Measurements from ENCODE around the gene FAM131B.

The FAM131B gene

DNA sequence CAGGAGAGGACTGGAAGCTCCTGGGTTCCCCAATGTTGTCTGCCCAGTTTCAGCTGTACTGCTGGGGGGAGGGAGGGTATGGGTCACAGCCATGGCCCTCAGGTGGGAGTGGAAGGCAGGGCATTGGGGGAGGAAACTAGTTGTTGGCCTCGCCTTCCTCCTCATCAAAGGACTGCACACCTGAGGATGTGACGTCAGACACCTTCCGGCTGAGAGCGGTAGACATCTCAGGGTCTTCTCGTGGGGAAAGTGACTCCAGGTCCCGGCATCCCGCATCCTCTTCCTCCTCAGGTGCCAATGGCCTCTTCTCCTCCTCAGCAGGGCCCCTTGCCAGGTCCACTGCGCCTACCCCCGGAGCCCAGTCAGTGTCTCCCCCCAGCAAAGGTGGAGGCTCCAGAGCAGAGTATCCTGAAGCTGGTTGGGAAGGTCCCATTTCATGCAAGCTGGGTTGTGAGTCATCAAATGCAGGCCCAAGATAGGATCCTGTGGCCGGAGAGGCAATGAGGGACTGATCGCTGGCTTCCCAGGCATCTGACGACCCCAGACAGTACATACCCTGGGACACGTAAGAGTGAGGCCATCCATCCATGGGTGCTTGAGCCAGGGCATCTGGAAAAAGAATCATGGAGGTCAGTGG is 6.0 kb downstream of the FAM131B start:
- CTCF ChIA-PET = interaction anchor here (1.2 to 2.5 kb wide), 5 partner anchors 16 to 116 kb away, joined by 3 to 6 read pairs (median 4); no protein-coding TSS in a partner anchor
- peaks cover 0 to 19% (median 11%) of the 10 kb centered on the region in 4 experiments for H3K4me1 ChIP-seq (ENCODE audit: control extremely low read depth in 1 of 4, control insufficient read depth in 4 of 4, insufficient read depth in 4 of 4, low read length in 3 of 4)
- H3K27me3 ChIP-seq (replicated peaks in 2 of 5; ENCODE audit: control insufficient read depth in 4 of 5, insufficient read depth in 5 of 5, low read length in 4 of 5) = peaks cover 0 to 15% (median 7%) of the 10 kb centered on the region in 5 experiments
- H3K4me3 ChIP-seq (ENCODE audit: control insufficient read depth in 1 of 7, extremely low read depth in 1 of 7, insufficient read depth in 4 of 7, low read depth in 2 of 7, low read length in 6 of 7) = no peak overlapping the region
- POLR2A ChIA-PET = no interaction called here
- DNase-seq = no peak
- H3K9me3 ChIP-seq (ENCODE audit: control extremely low read depth in 1 of 5, control insufficient read depth in 4 of 5, insufficient read depth in 2 of 5, low read depth in 1 of 5, low read length in 4 of 5) = no peaks in the 10 kb centered on the region
- H3K27ac ChIP-seq (ENCODE audit: insufficient read depth in 1 of 2, low read depth in 1 of 2, low read length in 2 of 2, poor library complexity in 1 of 2, severe bottlenecking in 2 of 2) = no peak overlapping the region
- no peaks in the 10 kb centered on the region for H3K36me3 ChIP-seq (ENCODE audit: control insufficient read depth in 4 of 4, insufficient read depth in 4 of 4, low read length in 3 of 4)
- WGBS (ENCODE audit: insufficient coverage) = 100% methylated on average over 6 of the region's 13 CpGs

DNA sequence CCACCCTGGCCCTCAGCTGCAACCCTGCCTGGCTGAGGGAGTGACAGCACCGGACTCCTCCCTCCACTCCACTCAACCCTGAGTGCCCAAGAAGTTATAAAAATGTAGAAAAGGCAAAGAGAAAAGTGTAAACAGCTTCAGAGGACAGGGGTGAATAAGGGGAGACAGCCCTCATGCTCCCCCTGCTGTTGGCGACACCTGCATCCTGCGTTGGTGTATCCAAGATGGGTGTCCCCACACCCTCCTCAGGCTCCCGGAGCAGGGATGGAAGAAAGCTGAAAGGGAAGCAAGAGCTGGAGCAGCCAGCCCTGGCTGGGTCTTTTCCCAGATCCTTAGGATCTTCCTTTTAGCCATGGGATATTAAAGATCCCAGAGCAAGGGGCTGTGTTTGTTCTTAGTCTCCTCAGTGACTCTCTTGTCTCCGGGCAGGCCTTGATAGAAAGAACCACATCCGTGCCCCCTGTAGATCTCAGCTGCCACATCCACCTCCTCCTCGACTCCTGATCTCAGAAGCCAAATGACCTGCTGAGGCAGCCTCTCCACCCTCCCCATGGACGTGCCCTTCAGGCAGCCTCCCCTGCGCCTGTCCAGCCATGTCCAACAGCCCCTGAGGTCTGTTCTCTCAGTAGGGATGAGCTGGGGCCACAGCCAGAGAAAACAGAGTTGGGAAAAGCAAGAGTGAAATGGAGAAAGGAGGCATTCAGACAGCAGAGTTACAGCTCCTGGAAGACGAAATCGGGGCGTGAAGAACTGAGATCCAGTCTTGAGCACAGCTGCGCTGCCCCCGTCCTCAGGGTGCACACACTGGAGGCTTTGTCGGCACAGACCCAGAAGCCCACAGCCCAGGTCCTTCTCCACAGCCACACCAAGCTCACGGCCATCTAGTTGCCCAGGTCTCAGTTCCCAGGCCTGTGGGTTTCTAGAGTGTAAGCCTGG is 6.8 kb downstream of the FAM131B start:
- H3K36me3 ChIP-seq (ENCODE audit: control insufficient read depth in 4 of 4, insufficient read depth in 4 of 4, low read length in 3 of 4) = no peaks in the 10 kb centered on the region
- H3K27ac ChIP-seq (ENCODE audit: insufficient read depth in 1 of 2, low read depth in 1 of 2, low read length in 2 of 2, poor library complexity in 1 of 2, severe bottlenecking in 2 of 2) = no peak overlapping the region
- WGBS (ENCODE audit: insufficient coverage) = 96% methylated on average over 13 of the region's 16 CpGs
- no peak for DNase-seq
- ChIA-PET POLR2A (no interaction called here), CTCF (interaction anchor here (0.9 to 2.5 kb wide), 6 partner anchors 17 to 115 kb away, joined by 3 to 6 read pairs (median 4); no protein-coding TSS in a partner anchor)
- peaks cover 0 to 18% (median 11%) of the 10 kb centered on the region in 4 experiments for H3K4me1 ChIP-seq (ENCODE audit: control extremely low read depth in 1 of 4, control insufficient read depth in 4 of 4, insufficient read depth in 4 of 4, low read length in 3 of 4)
- no peak overlapping the region for H3K4me3 ChIP-seq (ENCODE audit: control insufficient read depth in 1 of 7, extremely low read depth in 1 of 7, insufficient read depth in 4 of 7, low read depth in 2 of 7, low read length in 6 of 7)
- peaks cover 0 to 8% (median under 1%) of the 10 kb centered on the region in 5 experiments for H3K27me3 ChIP-seq (replicated peaks in 2 of 5; ENCODE audit: control insufficient read depth in 4 of 5, insufficient read depth in 5 of 5, low read length in 4 of 5)
- no peaks in the 10 kb centered on the region for H3K9me3 ChIP-seq (ENCODE audit: control extremely low read depth in 1 of 5, control insufficient read depth in 4 of 5, insufficient read depth in 2 of 5, low read depth in 1 of 5, low read length in 4 of 5)

DNA sequence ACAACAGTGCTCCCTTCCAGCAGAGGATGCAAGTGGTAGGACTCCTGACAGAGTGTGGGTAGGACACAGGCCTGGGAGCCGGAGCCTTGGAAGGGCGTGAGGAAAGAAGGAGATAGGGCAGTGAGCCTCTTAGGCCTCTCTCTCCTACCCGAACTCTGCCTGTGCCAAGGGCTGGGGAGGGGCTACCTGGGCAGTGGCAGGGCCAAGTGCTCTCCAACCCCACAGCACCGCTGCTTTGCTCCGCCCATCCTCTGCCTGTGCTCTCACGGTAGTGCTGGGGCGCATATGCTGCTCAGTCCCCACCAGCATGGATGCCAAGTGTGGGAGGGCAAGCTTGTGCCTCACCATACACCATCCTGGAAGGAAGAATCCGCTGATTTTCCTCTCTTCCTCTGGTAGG is 7.5 kb downstream of the FAM131B start:
- WGBS (ENCODE audit: insufficient coverage) = 97% methylated on average over 6 of the region's 8 CpGs
- H3K36me3 ChIP-seq (ENCODE audit: control insufficient read depth in 4 of 4, insufficient read depth in 4 of 4, low read length in 3 of 4) = no peaks in the 10 kb centered on the region
- peaks cover 0 to 14% (median 8%) of the 10 kb centered on the region in 4 experiments for H3K4me1 ChIP-seq (ENCODE audit: control extremely low read depth in 1 of 4, control insufficient read depth in 4 of 4, insufficient read depth in 4 of 4, low read length in 3 of 4)
- no peak for DNase-seq
- ChIA-PET POLR2A (no interaction called here), CTCF (interaction anchor here (0.9 to 1.6 kb wide), 4 partner anchors 9 to 25 kb away, joined by 3 to 6 read pairs (median 4); no protein-coding TSS in a partner anchor)
- H3K4me3 ChIP-seq (ENCODE audit: control insufficient read depth in 1 of 7, extremely low read depth in 1 of 7, insufficient read depth in 4 of 7, low read depth in 2 of 7, low read length in 6 of 7) = no peak overlapping the region
- no peaks in the 10 kb centered on the region for H3K9me3 ChIP-seq (ENCODE audit: control extremely low read depth in 1 of 5, control insufficient read depth in 4 of 5, insufficient read depth in 2 of 5, low read depth in 1 of 5, low read length in 4 of 5)
- no peak overlapping the region for H3K27ac ChIP-seq (ENCODE audit: insufficient read depth in 1 of 2, low read depth in 1 of 2, low read length in 2 of 2, poor library complexity in 1 of 2, severe bottlenecking in 2 of 2)
- peaks cover 0 to 1% (median 0%) of the 10 kb centered on the region in 5 experiments for H3K27me3 ChIP-seq (replicated peaks in 2 of 5; ENCODE audit: control insufficient read depth in 4 of 5, insufficient read depth in 5 of 5, low read length in 4 of 5)

DNA sequence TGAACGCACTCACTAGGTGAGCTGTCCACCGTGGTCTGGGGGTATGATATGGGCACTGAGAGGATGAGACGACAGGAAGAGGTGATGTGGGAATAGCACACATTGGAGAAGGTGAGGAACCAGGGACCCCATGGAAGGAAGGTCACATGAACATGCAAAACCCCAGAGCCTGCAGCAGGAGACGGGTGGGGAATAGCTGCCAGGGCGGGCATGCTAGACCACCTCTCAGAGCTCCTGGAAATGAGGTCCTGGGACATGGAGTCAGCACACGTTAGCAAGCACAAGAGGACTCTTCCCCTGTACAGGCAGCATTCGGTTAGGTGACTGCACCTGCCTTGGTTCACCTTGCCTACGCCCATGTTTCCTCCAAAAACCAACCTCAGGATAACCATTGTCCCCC is 8.1 kb downstream of the FAM131B start:
- CTCF ChIA-PET = interaction anchor here (0.7 to 1.5 kb wide), 6 partner anchors 9 to 490 kb away, joined by 3 to 5 read pairs (median 4); no protein-coding TSS in a partner anchor
- Histone ChIP-seq H3K27me3 (replicated peaks in 2 of 5; ENCODE audit: control insufficient read depth in 4 of 5, insufficient read depth in 5 of 5, low read length in 4 of 5) (peaks cover 0 to 1% (median 0%) of the 10 kb centered on the region in 5 experiments), H3K27ac (ENCODE audit: insufficient read depth in 1 of 2, low read depth in 1 of 2, low read length in 2 of 2, poor library complexity in 1 of 2, severe bottlenecking in 2 of 2) (no peak overlapping the region), H3K9me3 (ENCODE audit: control extremely low read depth in 1 of 5, control insufficient read depth in 4 of 5, insufficient read depth in 2 of 5, low read depth in 1 of 5, low read length in 4 of 5) (no peaks in the 10 kb centered on the region), H3K36me3 (ENCODE audit: control insufficient read depth in 4 of 4, insufficient read depth in 4 of 4, low read length in 3 of 4) (no peaks in the 10 kb centered on the region), H3K4me3 (ENCODE audit: control insufficient read depth in 1 of 7, extremely low read depth in 1 of 7, insufficient read depth in 4 of 7, low read depth in 2 of 7, low read length in 6 of 7) (no peak overlapping the region), H3K4me1 (ENCODE audit: control extremely low read depth in 1 of 4, control insufficient read depth in 4 of 4, insufficient read depth in 4 of 4, low read length in 3 of 4) (peaks cover 0 to 9% (median 6%) of the 10 kb centered on the region in 4 experiments)
- POLR2A ChIA-PET = no interaction called here
- no peak for DNase-seq
- 96% methylated on average over 8 of the region's 8 CpGs for WGBS (ENCODE audit: insufficient coverage)

DNA sequence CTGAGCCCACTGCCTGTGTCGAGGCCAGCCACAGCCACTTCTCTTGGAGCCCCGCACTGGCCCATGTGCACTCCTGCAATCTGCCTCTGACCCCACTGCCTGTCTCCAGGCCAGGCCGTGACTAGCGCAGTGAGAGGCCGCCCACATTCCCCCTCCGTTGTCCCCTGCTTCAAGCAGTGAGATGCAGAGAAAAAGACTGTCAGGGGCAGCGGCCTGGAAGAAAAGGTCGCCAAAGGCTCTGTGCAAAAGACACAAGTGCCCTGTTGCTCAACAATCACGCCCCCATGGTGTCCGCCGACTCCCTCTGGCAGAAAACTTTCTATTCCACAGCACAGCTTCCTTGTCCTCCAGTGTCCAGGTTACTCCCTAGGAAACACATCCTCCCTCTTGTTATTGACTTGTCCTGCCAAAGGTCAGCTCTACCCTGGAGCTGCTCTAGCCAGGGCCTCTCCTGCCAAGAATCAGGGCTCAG is 9.9 kb downstream of the FAM131B start:
- WGBS (ENCODE audit: insufficient coverage) = over 99% methylated on average over 11 of the region's 11 CpGs
- Histone ChIP-seq H3K4me1 (ENCODE audit: control extremely low read depth in 1 of 4, control insufficient read depth in 4 of 4, insufficient read depth in 4 of 4, low read length in 3 of 4) (peaks cover 0 to 9% (median 6%) of the 10 kb centered on the region in 4 experiments), H3K27me3 (replicated peaks in 2 of 5; ENCODE audit: control insufficient read depth in 4 of 5, insufficient read depth in 5 of 5, low read length in 4 of 5) (peaks cover 0 to 4% (median 0%) of the 10 kb centered on the region in 5 experiments), H3K9me3 (ENCODE audit: control extremely low read depth in 1 of 5, control insufficient read depth in 4 of 5, insufficient read depth in 2 of 5, low read depth in 1 of 5, low read length in 4 of 5) (no peaks in the 10 kb centered on the region), H3K4me3 (ENCODE audit: control insufficient read depth in 1 of 7, extremely low read depth in 1 of 7, insufficient read depth in 4 of 7, low read depth in 2 of 7, low read length in 6 of 7) (no peak overlapping the region), H3K27ac (ENCODE audit: insufficient read depth in 1 of 2, low read depth in 1 of 2, low read length in 2 of 2, poor library complexity in 1 of 2, severe bottlenecking in 2 of 2) (no peak overlapping the region), H3K36me3 (ENCODE audit: control insufficient read depth in 4 of 4, insufficient read depth in 4 of 4, low read length in 3 of 4) (no peaks in the 10 kb centered on the region)
- POLR2A ChIA-PET = no interaction called here
- CTCF ChIA-PET = no interaction called here
- DNase-seq = no peak

DNA sequence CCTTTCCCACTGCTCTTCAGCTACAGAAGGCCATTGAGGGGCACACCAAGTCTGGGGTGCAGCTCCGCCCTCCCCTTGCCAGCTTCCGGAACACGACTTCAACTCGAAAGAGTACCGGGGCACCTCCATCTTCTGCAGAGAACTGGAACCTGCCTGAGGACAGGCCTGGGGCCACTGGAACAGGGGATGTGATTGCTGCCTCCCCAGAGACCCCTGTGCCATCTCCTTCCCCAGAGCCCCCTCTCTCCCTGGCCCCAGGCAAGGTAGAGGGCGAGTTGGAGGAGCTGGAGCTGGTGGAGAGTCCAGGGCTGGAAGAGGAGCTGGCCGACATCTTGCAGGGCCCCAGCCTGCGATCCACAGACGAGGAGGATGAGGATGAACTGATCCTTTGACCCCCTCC is 10.9 kb downstream of the FAM131B start:
- Histone ChIP-seq H3K9me3 (ENCODE audit: control extremely low read depth in 1 of 5, control insufficient read depth in 4 of 5, insufficient read depth in 2 of 5, low read depth in 1 of 5, low read length in 4 of 5) (no peaks in the 10 kb centered on the region), H3K4me3 (ENCODE audit: control insufficient read depth in 1 of 7, extremely low read depth in 1 of 7, insufficient read depth in 4 of 7, low read depth in 2 of 7, low read length in 6 of 7) (no peak overlapping the region), H3K27ac (ENCODE audit: insufficient read depth in 1 of 2, low read depth in 1 of 2, low read length in 2 of 2, poor library complexity in 1 of 2, severe bottlenecking in 2 of 2) (no peak overlapping the region), H3K27me3 (replicated peaks in 2 of 5; ENCODE audit: control insufficient read depth in 4 of 5, insufficient read depth in 5 of 5, low read length in 4 of 5) (peaks cover 0 to 3% (median 0%) of the 10 kb centered on the region in 5 experiments), H3K36me3 (ENCODE audit: control insufficient read depth in 4 of 4, insufficient read depth in 4 of 4, low read length in 3 of 4) (no peaks in the 10 kb centered on the region), H3K4me1 (ENCODE audit: control extremely low read depth in 1 of 4, control insufficient read depth in 4 of 4, insufficient read depth in 4 of 4, low read length in 3 of 4) (peaks cover 0 to 9% (median 6%) of the 10 kb centered on the region in 4 experiments)
- 99% methylated on average over 7 of the region's 9 CpGs for WGBS (ENCODE audit: insufficient coverage)
- ChIA-PET CTCF (interaction anchor here (1.0 to 1.3 kb wide), 2 partner anchors 16 to 62 kb away, joined by 3 read pairs; no protein-coding TSS in a partner anchor), POLR2A (no interaction called here)
- DNase-seq = no peak

Data from common myeloid progenitor, CD34-positive (primary cell).